Glomerular visceral epithelial cell (primary cell): Measurements from ENCODE around the gene PCSK7.
"Not testable (repeated sequence)": the region's sequence is repeated elsewhere in the genome, so short reads cannot be mapped to it uniquely, and the experiment has no call there.

ENCODE experiments used
- DNase-seq: peaks from one replicate; pipeline ENCODE4 v3.0.0-alpha.2; 2016; ENCODE audit errors: extremely low spot score

The PCSK7 gene

GRCh38 chr11:117183724-117184349 lies 48.0 kb downstream of the PCSK7 start:
- DNase-seq = no peak

- not testable (repeated sequence) for DNase-seq
Measured at GRCh38 chr11:117183178-117183577, 48.7 kb downstream of the PCSK7 start.

- no peak for DNase-seq
Measured at GRCh38 chr11:117182551-117182935, 49.3 kb downstream of the PCSK7 start.

- no peak for DNase-seq
Measured at GRCh38 chr11:117181586-117182550, 50.0 kb downstream of the PCSK7 start.

GRCh38 chr11:117180661-117181585 lies 51.0 kb downstream of the PCSK7 start:
- DNase-seq = no peak

- no peak for DNase-seq
Measured at GRCh38 chr11:117180020-117180419, 51.9 kb downstream of the PCSK7 start.

- no peak for DNase-seq
Measured at GRCh38 chr11:117179048-117179999, 52.5 kb downstream of the PCSK7 start.

- DNase-seq = peak; percentile 88
Measured at GRCh38 chr11:117178210-117179034, 53.5 kb downstream of the PCSK7 start, which contains the start of gene SIDT2. TSS of gene SIDT2 (plus strand) at chr11:117178743. CDS start at chr11:117179264, 521 bp downstream.

- no peak for DNase-seq
Measured at GRCh38 chr11:117177534-117178209, 54.2 kb downstream of the PCSK7 start.

- DNase-seq = no peak
Measured at GRCh38 chr11:117176186-117176585, 55.7 kb downstream of the PCSK7 start.

GRCh38 chr11:117175781-117176180 lies 56.1 kb downstream of the PCSK7 start:
- no peak for DNase-seq

- DNase-seq = no peak
Measured at GRCh38 chr11:117175104-117175503, 56.8 kb downstream of the PCSK7 start.

- DNase-seq = no peak
Measured at GRCh38 chr11:117172724-117173421, 59.0 kb downstream of the PCSK7 start.

GRCh38 chr11:117171404-117172061 lies 60.3 kb downstream of the PCSK7 start:
- DNase-seq = no peak

- no peak for DNase-seq
Measured at GRCh38 chr11:117171007-117171403, 60.9 kb downstream of the PCSK7 start.

GRCh38 chr11:117170210-117170609 lies 61.7 kb downstream of the PCSK7 start:
- DNase-seq = no peak

- no peak for DNase-seq
Measured at GRCh38 chr11:117169736-117170135, 62.1 kb downstream of the PCSK7 start.

GRCh38 chr11:117166491-117166890 lies 65.4 kb downstream of the PCSK7 start:
- DNase-seq = no peak
